Tibial artery (tissue), 4 donors: ENCODE measurements around the gene CYP4F22.

Source experiments
- DNase-seq, 2 donors: peaks; one replicate each; pipeline ENCODE4 v3.0.0-alpha.2; 2019
- H3K27ac ChIP-seq, 2 donors: fragments of 200-600 bp; sonication (generic) in 1 of 2; 1 replicate in 1 of 2; 2 replicates in 1 of 2; pipeline ENCODE4 v1.5.1; 2018 to 2019; ENCODE audit warnings: mild to moderate bottlenecking in 1 of 2
- H3K27me3 ChIP-seq, 2 donors: fragments of 200-600 bp; sonication (generic) in 1 of 2; one replicate each; pipeline versions ENCODE4 v1.5.1 to v1.6.0; 2016 to 2019
- H3K36me3 ChIP-seq, 3 donors: fragments of 200-600 bp; sonication (generic) in 2 of 3; one replicate each; pipeline ENCODE4 v1.5.1; 2016 to 2019; ENCODE audit warnings: mild to moderate bottlenecking in 2 of 3
- H3K4me1 ChIP-seq, 4 donors: fragments of 200-600 bp; sonication (generic) in 2 of 4; 1 replicate in 3 of 4; 2 replicates in 1 of 4; pipeline ENCODE4 v1.5.1; 2016 to 2019
- H3K4me3 ChIP-seq, 2 donors: fragments of 200-600 bp; sonication (generic) in 1 of 2; 1 replicate in 1 of 2; 2 replicates in 1 of 2; pipeline ENCODE4 v1.5.1; 2018 to 2019; ENCODE audit warnings: mild to moderate bottlenecking in 2 of 2
- H3K9me3 ChIP-seq, 3 donors: fragments of 200-600 bp; sonication (generic) in 1 of 3; one replicate each; pipeline ENCODE4 v1.5.1; 2016 to 2019
- CTCF ChIP-seq, 2 experiments: fragments of 200-600 bp in 1 of 2; fragments of 450-650 bp in 1 of 2; IDR thresholded peaks; one replicate each; pipeline ENCODE4 v1.5.1; 2017 to 2019; ENCODE audit warnings: antibody characterized with exemption in 2 of 2, mild to moderate bottlenecking in 1 of 2, moderate library complexity in 1 of 2
- intact Hi-C: fragments of 100-400 bp; cut with DNase I; formaldehyde crosslinking; loops from one replicate; pipeline ENCODE4 v1.15.0; 2023; ENCODE audit warnings: low total_unique reads

The CYP4F22 gene

DNA sequence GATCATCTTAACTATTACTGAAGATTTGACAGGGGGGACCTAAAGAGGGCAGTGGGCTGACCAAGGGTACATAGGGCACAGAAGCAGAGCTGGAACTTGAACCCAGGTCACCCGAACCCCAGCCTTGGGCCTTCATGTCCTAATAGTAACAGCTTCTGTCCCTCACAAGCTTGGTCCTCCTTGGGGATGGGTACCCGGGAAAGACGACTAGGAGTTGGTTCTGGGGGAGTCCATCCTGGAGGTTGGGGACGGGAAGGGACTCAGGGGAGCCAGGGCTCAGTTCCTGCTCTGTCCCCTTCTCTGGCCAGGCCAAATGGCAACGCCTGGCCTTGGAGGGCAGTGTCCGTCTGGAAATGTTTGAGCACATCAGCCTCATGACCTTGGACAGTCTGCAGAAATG lies 67.1 kb downstream of the CYP4F22 start:
- intact Hi-C loops = no loop called here
- no peak overlapping the region for H3K4me3 ChIP-seq
- no peak for DNase-seq
- peaks cover 0 to 16% of the 10 kb centered on the region in 2 donors for H3K27me3 ChIP-seq
- TF ChIP-seq CTCF (IDR thresholded peaks at IDR 0.05) = no peak
- no peaks in the 10 kb centered on the region for H3K4me1 ChIP-seq
- H3K9me3 ChIP-seq = no peaks in the 10 kb centered on the region
- no peak overlapping the region for H3K27ac ChIP-seq
- H3K36me3 ChIP-seq = no peaks in the 10 kb centered on the region

DNA sequence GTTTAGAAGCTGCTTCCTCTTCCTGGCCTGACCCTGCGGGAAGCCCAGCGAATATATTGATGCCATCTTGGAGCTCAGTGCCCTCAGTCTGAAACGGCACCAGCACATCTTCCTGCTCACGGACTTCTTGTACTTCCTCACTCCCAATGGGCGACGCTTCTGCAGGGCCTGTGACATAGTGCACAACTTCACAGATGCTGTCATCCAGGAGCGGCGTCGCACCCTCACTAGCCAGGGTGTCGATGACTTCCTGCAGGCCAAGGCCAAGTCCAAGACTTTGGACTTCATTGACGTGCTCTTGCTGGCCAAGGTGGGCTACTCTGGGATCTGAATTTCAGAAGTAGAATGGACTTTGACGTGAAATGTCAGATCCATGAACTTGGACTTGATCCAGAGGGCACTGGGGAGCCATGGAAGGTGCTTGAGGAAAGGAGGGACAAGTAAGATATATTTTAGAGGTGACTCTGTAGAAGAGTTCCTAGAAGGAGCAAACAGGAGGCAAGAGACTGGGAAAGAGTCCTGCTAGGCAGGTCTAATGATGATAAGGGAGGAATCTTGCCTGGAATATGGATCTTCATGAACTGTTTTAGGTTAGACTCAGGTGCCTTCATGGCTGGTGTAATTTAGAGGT lies 68.3 kb downstream of the CYP4F22 start:
- no peak for DNase-seq
- Histone ChIP-seq H3K36me3 (no peaks in the 10 kb centered on the region), H3K4me1 (no peaks in the 10 kb centered on the region), H3K4me3 (no peak overlapping the region), H3K27me3 (peaks cover 0 to 18% of the 10 kb centered on the region in 2 donors), H3K27ac (no peak overlapping the region), H3K9me3 (no peaks in the 10 kb centered on the region)
- intact Hi-C loops = no loop called here
- no peak for TF ChIP-seq CTCF (IDR thresholded peaks at IDR 0.05)

GRCh38 chr19:15577184-15577771 lies 69.0 kb downstream of the CYP4F22 start:
- Histone ChIP-seq H3K4me3 (no peak overlapping the region), H3K36me3 (no peaks in the 10 kb centered on the region), H3K27me3 (peaks cover 0 to 19% of the 10 kb centered on the region in 2 donors), H3K27ac (no peak overlapping the region), H3K9me3 (no peaks in the 10 kb centered on the region), H3K4me1 (no peaks in the 10 kb centered on the region)
- intact Hi-C loops = no loop called here
- no peak for TF ChIP-seq CTCF (IDR thresholded peaks at IDR 0.05)
- DNase-seq = no peak

- intact Hi-C loops = no loop called here
- peaks cover 0 to 44% of the 10 kb centered on the region in 2 donors for H3K27me3 ChIP-seq
- H3K4me3 ChIP-seq = no peak overlapping the region
- TF ChIP-seq CTCF (IDR thresholded peaks at IDR 0.05) = no peak
- no peak for DNase-seq
- H3K4me1 ChIP-seq = peaks cover 0 to 7% (median 4%) of the 10 kb centered on the region in 4 donors
- no peaks in the 10 kb centered on the region for H3K9me3 ChIP-seq
- no peak overlapping the region for H3K27ac ChIP-seq
- no peaks in the 10 kb centered on the region for H3K36me3 ChIP-seq
Observed at GRCh38 chr19:15583346-15583745, 75.0 kb downstream of the CYP4F22 start.

- Histone ChIP-seq H3K27me3 (peaks cover 0 to 44% of the 10 kb centered on the region in 2 donors), H3K4me3 (no peak overlapping the region), H3K27ac (no peak overlapping the region), H3K9me3 (no peaks in the 10 kb centered on the region), H3K36me3 (no peaks in the 10 kb centered on the region), H3K4me1 (peaks cover 0 to 7% (median 4%) of the 10 kb centered on the region in 4 donors)
- TF ChIP-seq CTCF (IDR thresholded peaks at IDR 0.05) = no peak
- intact Hi-C loops = no loop called here
- DNase-seq = no peak
Observed at GRCh38 chr19:15584095-15584494, 75.8 kb downstream of the CYP4F22 start.
